RKO (cell line): ENCODE results near the gene FARP1.
"Not testable (repeated sequence)": the region's sequence is repeated elsewhere in the genome, so short reads cannot be mapped to it uniquely, and the experiment has no call there.

Source experiments
- DNase-seq: peaks from one replicate; pipeline ENCODE4 v3.0.0-alpha.2; 2016; ENCODE audit warnings: low spot score

The FARP1 gene

DNA sequence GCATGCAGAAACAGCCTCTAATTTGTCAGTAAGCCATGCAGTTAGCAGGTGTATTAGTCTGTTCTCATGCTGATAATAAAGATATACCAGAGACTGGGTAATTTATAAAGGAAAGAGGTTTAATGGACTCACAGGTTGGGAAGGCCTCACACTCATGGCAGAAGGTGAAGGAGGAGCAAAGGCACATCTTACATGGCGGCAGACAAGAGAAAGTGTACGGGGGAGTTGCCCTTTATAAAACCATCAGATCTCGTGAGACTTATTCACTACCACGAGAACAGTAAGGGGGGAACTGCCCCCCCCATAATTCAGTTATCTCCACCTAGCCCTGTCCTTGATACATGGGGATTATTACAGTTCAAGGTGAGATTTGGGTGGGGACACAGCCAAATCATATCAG lies 87.9 kb downstream of the FARP1 start:
- DNase-seq, result not testable (repeated sequence)

DNA sequence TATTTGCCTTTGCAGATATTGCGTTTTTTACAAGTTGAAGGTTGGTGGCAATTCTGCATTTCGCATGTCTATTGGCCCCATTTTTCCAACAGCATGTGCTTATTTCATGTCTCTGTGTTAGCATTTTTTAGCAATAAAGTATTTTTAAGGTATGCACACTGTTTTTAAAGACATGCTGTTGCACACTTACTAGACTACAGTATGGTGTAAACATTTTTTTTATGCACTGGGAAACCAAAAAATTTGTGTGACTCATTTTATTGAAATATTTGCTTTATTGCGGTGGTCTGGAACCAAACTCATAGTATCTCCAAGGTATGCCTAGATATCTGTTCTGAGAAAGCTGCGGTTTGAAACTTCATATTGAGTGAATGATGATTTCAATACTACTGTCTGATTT lies 89.6 kb downstream of the FARP1 start:
- DNase-seq, result no peak

DNA sequence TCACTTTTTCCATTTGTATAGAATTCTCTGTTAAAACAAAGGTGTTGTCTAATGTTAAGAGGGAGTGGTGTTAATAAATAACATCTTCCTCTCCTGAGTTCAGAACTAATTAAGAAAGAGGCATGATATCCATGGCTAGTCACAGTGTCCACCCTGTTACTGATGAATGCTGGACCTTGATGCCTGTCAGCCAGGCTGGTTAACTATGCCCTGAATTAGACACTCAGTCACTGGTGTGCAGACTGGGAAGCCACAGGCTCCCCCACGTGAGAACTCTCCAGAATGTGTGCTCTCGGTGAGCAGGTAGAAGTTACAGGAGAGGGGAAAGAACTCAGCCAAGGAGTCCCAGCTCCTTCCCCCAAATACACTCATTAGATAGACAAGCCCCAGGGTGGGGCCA lies 90.2 kb downstream of the FARP1 start:
- no peak for DNase-seq

DNA sequence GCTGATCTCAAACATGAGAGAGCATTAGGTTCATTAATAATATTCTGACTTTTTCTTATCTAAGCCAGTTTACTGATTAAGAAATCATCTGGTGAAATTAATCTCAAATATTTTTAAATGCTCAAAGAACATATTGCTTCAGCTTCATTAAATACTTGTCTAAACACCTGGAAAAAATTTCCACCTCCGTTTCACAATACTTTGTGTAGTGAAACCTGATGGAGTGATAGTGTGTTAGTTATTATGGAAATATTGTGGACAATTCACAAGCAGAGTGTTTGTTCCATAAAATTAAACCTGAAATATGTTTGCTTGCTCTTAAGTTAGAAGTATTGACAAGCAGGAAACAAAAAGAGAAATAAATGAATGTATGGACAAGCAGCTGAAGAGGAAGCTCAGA lies 91.5 kb downstream of the FARP1 start:
- no peak for DNase-seq

DNA sequence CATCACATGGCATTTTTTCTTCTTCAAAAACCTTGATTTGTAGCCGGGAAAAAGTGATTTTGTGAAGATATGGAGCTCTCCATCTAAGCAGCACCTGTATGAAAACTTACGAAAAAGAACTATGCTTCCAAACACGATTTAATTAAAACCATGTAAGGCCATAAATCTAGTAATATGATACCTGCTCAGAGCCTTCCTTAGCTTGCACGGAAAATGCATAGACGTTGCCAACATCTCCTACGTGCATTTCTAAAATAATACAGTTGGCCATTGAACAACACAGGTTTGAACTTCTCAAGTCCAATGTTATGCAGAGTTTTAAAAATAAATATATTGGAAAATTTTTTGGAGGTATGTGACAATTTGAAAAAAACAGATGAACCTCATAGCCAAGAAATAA lies 93.3 kb downstream of the FARP1 start:
- DNase-seq, result no peak

DNA sequence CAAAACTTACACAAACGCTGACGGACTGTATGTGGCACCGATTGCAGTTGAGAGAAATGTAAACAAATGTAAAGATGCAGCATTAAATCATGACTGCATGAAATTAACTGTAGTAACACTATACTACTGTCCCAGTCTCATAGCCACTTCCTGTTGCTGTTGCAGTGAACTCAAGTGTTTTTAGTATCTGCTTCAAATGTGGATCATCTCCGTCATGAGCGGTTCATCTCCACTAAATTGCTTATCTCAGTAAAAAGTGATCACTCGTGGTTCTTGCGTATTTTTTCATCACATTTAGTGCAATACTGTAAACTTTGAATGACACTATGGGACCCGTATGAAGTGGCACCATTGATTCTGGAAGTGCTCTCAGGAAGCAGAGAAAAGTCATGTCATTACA lies 94.4 kb downstream of the FARP1 start:
- DNase-seq, result no peak

DNA sequence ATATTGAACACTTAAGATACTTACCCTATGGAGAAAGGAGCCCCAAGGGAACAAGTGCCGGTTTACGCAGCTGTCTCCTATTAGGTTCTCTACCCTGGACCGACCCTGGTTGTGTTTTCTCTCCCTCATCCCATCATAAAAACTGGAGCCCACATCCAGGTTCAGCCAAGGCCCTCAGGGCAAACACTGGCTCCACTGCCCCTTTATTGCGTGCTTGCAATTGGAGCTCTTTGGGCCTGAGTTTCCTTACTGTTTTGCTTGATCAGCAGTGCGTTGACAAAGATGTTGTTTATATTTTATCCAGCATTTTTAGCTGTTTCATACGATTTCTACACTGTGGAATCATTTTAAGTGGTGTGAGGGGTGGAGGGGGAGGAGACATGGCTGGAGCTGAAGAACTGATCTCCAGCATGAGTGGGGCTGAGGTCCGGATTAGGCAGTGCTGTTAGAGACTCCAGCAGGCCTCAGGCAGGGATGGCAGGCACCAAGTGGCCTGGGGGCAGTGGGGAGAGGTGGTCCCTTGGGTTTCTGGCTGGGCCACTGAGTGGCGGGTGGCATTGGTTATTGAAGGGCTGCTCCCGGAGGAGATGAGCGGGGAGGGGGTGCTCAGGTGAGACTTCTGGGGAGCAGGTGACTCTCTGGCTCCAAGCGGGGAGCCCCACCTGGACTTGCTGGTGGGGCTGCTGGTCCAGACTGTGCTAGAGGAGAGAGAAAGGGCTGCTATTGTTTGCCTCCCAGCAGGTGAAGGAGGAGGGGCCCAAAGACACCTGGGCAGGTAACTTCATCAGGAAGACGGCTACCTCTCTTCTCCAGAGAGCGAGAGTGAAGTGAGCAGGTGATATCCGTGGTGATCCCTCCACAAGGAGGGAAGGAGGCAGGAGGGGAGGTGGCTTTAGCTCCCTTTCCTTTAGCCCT lies 96.5 kb downstream of the FARP1 start:
- DNase-seq, result no peak

DNA sequence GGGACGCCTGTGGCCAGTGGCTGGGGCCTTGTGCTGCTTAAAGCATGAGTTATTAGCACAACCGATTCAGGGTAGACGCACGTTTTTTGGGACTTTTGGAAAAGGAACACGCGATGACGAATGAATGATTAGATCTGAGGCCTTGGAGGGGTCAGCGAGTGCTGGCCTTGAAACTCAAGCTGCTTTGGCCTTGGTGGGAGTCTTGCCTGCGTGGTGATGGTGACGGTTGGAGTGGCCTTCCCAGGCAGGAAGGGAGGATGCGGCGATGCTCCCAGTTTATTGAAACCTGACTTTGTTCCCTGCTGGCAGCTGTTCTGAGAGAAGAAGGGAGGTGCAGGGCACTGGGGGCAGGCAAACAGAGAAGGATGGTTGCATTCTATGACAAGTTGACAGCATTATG lies 97.2 kb downstream of the FARP1 start:
- no peak for DNase-seq

DNA sequence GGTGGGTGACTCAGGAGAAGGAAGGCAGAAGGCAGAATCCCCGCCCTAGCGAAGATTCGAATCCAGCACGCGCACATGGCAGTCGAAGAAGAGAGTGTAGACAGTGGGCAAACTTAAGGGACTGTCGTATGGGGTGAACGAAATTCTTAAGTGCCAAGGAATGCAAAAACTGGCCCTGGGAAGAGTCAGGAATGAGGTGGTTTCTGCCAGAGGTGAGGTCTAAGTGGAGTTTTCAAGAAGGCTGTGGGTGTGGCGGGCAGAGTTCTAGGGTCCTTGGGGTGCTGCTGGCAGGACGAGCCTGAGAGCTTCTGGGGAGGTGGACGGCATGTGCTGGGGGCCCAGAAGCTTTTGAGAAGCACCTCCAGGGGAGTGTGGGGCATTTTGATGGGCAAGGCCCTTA lies 98.1 kb downstream of the FARP1 start:
- DNase-seq, result no peak

DNA sequence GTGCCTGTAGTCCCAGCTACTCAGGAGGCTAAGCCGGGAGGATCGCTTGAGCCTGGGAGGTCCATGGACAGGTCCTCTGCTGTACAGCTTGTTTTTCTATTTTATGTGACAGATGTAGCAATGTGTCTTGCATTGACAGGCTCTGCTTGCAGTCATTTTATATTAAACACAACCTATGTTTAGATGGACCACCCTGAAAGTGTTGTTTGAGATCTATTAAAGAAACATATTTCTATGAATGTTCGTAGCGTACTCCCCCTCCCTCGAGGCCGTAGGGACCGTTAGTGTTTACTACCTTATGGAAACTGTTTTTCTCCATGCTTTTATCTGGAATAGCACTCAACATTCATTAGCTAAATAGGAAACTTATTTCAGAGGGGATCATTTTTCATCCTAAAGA lies 99.1 kb downstream of the FARP1 start:
- DNase-seq, result no peak

DNA sequence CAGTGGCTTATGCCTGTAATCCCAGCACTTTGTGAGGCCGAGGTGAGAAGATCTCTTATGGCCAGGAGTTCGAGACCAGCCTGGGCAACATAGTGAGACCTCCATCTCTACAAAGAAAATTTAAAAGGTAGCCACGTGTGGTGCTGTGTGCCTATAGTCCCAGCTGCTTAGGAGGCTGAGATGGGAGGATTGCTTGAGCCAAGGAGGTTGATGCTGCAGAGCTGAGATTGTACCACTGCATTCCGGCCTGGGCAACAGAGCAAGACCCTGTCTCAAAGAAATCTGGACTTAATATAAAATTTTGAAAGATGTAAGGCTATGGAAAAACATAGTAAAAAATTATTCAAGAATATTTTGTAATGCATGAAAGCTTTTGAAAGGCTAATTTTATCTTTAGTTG lies 99.5 kb downstream of the FARP1 start:
- DNase-seq, result no peak

DNA sequence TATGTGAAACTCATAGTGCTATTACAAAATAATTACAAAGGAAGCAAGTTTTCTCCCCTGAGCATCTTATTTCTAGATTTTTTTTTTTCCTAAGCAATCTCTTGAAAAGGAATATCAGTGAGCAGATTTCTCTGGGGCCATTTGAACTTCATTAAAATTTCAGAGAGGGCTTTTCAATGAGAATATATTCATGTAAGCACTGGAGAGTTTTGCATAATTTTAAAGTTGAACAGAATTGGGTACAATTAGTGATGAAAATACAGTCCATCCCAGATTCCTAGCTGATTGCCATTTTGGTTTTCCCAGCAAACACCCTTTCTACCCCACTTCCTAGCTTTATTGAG lies 101.0 kb downstream of the FARP1 start:
- no peak for DNase-seq

DNA sequence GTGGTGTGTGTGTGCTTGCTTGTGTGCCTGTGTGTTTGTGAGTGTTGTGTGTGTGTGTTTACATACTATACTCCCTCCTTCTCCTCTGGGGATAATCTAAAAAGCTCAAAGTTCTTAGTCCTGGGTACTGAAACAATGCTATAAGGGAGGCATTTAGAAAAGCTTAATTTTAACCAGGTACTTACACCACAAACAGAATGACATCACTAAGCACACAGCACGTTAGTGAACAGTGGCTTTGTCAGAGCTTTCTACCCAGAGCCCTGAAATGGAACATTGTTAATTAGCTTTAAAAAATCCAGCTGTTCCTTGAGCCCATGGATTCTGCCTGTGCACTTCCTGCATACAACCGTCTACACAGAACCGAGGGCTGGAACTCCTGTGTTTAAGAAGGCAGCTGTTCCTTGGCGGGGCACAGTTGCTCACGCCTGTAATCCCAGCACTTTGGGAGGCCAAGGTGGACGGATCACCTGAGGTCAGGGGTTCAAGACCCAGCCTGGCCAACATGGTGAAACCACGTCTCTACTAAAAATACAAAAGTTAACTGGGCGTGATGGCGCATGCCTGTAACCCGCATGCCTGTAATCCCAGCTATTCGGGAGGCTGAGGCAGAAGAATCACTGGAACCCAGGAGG lies 103.8 kb downstream of the FARP1 start:
- DNase-seq, result no peak

DNA sequence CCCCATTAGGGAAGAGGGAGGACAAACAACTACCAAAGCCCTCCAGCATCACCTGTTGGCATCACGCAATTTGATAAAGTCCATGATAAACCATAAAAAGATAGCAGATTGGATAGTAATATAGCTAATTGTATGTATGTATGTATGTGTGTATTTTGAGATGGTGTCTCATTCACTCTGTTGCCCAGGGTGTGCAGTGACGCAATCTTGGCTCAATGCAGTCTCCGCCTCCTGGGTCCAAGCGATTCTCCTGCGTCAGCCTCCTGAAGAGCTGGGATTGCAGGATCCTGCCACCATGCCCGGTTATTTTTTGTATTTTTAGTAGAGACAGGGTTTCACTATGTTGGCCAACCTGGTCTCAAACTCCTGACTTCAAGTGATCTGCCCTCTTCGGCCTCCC lies 108.8 kb downstream of the FARP1 start:
- no peak for DNase-seq

DNA sequence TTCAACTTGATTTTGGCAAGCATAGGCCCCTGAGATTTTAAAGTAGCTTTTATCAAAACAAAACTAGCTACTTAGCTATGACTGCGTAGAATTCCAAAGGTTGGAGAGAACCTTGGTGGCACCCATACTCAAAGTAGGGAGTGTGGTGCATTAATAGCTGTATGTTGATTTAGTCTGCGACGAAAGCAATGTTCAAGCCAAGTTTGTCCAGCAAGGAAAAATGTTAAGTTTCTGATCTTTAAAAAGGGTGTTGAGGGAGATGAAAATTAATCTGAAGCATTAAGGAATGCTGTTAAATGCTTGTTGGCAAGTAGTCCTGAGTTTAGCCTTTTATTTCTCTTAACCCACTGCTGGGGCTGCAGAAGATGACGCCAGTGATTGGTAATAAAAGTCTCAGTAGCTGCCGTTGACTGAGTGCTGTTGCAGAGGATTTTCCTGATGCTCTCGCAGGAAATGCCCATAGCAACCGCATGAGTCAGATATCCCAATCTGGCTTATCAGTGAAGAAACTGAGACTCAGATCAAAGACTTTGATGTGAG lies 110.1 kb downstream of the FARP1 start:
- DNase-seq, result no peak

DNA sequence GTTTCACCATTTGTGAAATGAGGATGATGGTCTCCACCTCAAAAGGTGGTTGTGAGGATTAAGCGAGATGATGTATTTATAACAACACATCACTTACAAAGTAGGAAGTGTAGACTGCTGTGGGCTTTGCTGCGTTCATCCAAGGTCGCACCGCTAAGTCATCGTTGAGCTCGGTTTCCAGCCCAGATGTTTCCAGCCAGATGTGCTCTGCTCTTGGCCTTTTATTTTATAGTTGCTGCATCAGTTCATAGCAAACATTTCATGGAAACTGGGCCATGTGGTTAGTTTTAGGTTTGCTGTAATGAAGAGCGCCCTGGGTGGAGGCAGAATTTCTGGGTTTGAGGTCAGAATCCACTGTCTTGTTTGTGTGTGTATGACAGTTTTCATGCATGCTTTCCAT lies 110.6 kb downstream of the FARP1 start:
- DNase-seq, result no peak

DNA sequence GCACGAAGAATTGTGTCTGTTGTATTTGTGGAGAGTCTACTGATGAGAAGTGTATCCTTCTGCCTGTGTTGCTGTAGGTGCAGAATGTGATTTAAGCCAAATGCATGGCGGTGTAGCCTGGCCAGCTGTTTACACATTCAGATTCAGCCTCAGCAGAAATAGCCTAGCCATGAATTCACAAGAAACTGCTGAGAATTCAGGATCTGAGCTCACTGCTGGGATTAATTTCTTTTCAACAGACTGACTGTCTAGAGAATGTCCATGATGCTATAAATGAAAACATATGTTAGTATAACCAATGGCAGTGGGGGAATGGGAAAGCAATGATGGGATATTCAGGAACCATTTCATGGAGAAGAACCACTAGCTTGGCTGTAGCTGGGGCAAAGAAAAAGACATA lies 111.6 kb downstream of the FARP1 start:
- no peak for DNase-seq

DNA sequence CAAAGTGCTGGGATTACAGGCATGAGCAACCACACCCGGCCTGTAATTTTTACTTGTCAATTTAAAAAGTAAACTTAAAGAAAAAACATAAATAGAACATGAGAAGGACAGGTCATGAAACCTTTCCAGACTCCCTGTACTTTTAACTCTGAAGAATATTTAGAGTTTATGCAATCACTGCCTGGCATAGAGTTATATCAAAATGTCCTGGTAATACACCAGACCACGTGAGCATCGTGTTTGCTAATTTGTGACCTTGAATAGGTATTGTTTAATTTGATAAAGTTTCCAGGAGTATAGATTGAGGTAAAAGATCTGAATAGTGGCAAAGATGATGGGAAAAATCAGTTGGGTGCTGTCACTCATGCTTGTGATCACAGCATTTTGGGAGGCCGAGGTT lies 115.3 kb downstream of the FARP1 start:
- DNase-seq, result no peak

DNA sequence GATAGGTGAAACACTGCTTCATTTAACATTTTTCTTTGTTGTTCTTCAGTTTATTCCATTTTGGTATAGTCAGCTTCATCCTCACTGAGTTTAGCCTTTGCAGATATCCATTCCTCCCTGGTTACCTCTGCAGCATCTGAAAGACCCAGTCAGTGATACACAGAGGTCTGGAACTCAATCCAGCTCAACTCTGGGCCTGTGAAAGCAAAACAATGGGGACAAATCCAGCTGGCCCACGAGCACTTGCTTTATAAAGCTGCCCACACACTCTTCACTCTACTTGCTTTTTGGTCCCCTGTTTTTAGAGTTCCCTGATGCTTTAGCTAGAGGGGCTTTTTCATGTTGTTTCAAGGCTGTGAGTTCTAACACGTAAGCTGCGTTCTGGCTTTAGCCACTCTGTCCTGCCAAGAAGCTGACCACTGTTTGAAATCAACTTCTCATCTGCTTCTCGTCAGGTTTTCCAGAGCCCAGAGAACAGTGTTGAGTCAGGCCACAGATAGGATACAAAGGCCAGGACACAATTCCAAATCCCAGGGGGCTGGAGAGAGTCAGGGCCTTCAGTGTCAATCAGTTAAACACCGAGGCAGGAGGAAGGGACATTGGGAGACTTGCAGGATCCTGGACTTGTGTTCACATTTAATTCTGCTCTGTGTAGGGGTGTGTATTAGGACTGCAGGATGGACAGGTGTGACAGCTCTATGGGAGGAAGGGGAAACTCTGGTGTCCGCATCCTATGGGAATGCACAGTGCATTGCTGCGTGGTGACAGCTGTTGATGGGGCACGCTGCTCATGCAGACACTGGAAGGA lies 117.7 kb downstream of the FARP1 start:
- DNase-seq, result no peak

DNA sequence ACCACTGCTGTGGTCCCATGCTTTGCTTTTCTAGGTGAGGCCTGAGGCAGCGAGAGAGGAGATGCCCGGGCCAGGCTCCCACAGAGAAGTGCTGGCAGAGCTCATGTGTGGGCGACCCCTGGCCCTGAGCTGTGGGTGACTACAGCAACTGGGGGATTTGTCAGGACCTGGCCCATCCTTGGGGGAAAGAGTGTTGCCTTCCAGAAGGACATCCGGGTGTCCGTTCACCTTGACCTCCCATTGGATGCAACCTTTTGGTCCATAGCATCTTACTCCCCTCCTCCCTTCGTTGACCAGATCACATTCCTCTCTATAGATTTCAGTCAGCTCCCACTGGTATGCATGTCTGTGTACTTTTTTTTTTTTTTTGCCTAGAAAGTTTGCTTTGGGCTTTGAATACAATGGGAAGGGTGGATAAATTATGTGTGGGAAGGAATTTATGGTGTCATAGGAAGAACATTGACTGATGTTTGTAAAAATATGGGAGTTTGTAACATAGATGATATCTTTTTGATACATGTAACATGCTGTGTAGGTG lies 118.3 kb downstream of the FARP1 start:
- no peak for DNase-seq

DNA sequence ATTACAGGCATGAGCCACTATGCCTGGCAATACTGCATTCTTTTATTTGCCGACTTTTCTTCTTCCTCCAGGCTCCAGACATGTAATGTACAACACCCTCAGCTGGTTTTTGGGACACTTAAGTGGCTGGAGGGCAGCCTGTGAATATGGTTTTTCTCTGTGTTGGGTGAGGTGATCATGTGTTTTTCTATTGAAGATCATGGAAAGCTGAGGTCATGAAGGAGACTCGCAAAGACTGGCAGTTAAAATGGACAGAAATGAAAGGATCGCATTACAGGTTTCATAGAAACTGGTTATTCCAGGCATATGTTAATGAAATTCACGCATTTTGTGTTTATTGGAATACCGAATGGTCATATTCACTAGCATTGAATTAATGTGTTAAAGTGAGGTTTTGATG lies 119.4 kb downstream of the FARP1 start:
- no peak for DNase-seq

DNA sequence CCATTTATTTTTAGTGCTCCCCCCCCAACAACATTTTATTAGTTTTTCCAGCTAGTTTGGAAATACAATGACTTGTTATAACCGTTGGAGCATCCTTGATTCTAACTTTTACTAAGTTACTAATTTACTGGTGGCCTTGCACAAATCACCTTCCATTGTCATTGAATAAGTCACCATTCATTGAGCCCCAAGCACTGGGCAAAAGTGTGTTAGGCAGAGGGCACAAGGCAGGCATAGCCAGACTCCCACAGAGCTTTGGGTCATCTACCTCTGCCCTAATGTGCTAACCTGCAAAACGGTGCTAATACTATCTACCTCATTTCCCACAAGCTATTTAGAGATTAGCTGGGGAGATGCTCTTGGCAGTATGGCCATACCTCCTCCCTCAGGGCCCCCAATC lies 120.9 kb downstream of the FARP1 start:
- DNase-seq, result no peak

DNA sequence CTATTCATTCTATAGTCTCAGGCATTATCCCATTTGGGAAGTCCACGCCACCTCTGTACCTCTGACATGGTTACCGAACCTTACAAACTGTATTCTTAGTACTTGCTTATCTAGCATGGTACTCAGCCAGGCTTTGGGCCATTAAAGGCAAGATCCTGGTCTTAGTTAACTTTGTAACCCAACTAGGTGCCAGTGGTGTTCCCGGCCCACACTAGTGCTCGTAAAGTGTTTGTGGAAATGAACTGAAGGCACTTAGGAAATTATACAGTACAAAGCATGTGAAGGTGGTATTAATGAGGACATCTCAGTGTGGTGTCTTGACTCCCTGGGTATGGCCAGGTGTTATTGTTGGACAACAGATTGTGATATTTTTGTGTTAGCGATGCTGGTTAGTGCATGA lies 122.0 kb downstream of the FARP1 start:
- no peak for DNase-seq
